OCI-LY3 (cell line): ENCODE results near the gene IL17REL.

Experiments
- H2AFZ ChIP-seq: fragments of 200-600, 300-600 bp; shearing (Covaris generic); 2 replicates; pipeline ENCODE4 v1.6.0; 2014; ENCODE audit warnings: antibody characterized with exemption, low read depth, low read length
- H3K27ac ChIP-seq: fragments of 200-600, 300-600 bp; sonication (generic); 2 replicates; pipeline ENCODE4 v1.5.1; 2014; ENCODE audit warnings: mild to moderate bottlenecking, low read length, moderate library complexity, mixed read lengths
- H3K27me3 ChIP-seq: fragments of 200-600, 300-600 bp; sonication (generic); 2 replicates; pipeline ENCODE4 v1.6.1; 2014; ENCODE audit warnings: low read depth, low read length, mixed read lengths
- H3K36me3 ChIP-seq: fragments of 200-600, 300-600 bp; sonication (generic); replicated peaks from 2 replicates; pipeline ENCODE3; 2014; ENCODE audit warnings: low read depth, low read length, mixed read lengths
- H3K4me1 ChIP-seq: fragments of 300-600, 200-600 bp; sonication (generic); 2 replicates; pipeline ENCODE4 v1.6.1; 2014; ENCODE audit warnings: low read length, mixed read lengths
- H3K4me2 ChIP-seq: fragments of 200-600, 300-600 bp; sonication (generic); 2 replicates; pipeline ENCODE4 v1.6.1; 2014; ENCODE audit warnings: low read length, mixed read lengths
- H3K4me3 ChIP-seq: fragments of 300-600, 200-600 bp; sonication (generic); 2 replicates; pipeline ENCODE4 v1.5.1; 2014; ENCODE audit warnings: antibody characterized with exemption, mild to moderate bottlenecking, low read length, moderate library complexity
- H3K79me2 ChIP-seq: fragments of 300-600, 200-600 bp; shearing (Covaris generic); 2 replicates; pipeline ENCODE4 v1.6.1; 2014; ENCODE audit warnings: mild to moderate bottlenecking, low read length, mixed read lengths
- H3K9ac ChIP-seq: fragments of 300-600, 200-600 bp; shearing (Covaris generic); 2 replicates; pipeline ENCODE4 v1.6.0; 2014; ENCODE audit warnings: mild to moderate bottlenecking, low read length, moderate library complexity
- H3K9me3 ChIP-seq: fragments of 200-600, 300-600 bp; shearing (Covaris generic); 2 replicates; pipeline ENCODE4 v1.6.1; 2014; ENCODE audit warnings: low read length, mixed read lengths; ENCODE audit not compliant: insufficient read depth
- H4K20me1 ChIP-seq: fragments of 200-600, 300-600 bp; sonication (generic); 2 replicates; pipeline ENCODE4 v1.6.1; 2016; ENCODE audit warnings: low read length, mixed read lengths; ENCODE audit not compliant: insufficient read depth
- EZH2phosphoT487 ChIP-seq: fragments of 200-600 bp; shearing (Covaris generic); IDR thresholded peaks from 2 replicates; pipeline ENCODE4 v1.6.1; 2018; ENCODE audit warnings: antibody characterized with exemption, mixed run types, low read depth
- TF ChIP-seq, protein P1 (sequence below): fragments of 200-600, 300-600 bp; sonication (generic); IDR thresholded peaks from 2 replicates; pipeline ENCODE4 v1.5.1; 2014; ENCODE audit warnings: antibody characterized with exemption, low read length, low read depth

IL17REL gene

DNA sequence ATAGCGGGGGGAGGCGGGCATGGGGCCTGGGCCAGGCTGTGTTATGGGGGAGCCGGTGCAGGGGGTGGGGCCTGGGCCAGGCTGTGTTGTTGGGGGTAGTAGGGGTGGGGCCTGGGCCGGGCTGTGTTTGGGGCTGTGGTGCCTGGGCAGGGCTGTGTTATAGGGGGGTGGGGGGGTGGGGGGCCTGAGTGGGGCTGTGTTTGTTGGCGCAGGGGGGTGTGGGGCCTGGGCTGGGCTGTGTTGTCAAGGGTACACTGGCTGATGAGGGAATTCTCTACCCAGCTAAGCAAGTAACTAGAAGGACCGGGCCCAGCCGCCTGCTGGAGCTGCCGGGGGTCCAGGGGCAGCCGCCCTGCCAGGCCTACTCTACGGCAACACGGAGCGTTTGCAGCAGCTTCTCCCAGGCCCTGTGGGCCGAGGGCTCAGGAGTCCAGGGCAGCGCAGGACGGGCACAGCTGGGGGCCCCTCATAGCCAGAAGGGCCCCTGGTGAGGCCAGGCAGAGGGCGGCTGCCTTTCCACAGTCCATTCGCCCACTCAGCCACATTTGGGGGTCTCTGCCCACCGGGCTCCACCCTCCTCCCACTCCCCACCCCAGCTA, 62.1 kb downstream of the IL17REL start:
- Histone ChIP-seq H3K36me3 (no peaks in the 10 kb centered on the region), H3K79me2 (no peaks in the 10 kb centered on the region), H3K27me3 (no peaks in the 10 kb centered on the region), H4K20me1 (no peaks in the 10 kb centered on the region), H3K9ac (no peak overlapping the region), H3K4me2 (peak overlapping the region; percentile 40), H3K27ac (no peak overlapping the region), H3K9me3 (no peaks in the 10 kb centered on the region), H3K4me1 (peaks cover 14% of the 10 kb centered on the region), H3K4me3 (no peak overlapping the region), H2AFZ (no peak overlapping the region)
- TF ChIP-seq EZH2phosphoT487 = no peak
- TF ChIP-seq, protein P1, sequence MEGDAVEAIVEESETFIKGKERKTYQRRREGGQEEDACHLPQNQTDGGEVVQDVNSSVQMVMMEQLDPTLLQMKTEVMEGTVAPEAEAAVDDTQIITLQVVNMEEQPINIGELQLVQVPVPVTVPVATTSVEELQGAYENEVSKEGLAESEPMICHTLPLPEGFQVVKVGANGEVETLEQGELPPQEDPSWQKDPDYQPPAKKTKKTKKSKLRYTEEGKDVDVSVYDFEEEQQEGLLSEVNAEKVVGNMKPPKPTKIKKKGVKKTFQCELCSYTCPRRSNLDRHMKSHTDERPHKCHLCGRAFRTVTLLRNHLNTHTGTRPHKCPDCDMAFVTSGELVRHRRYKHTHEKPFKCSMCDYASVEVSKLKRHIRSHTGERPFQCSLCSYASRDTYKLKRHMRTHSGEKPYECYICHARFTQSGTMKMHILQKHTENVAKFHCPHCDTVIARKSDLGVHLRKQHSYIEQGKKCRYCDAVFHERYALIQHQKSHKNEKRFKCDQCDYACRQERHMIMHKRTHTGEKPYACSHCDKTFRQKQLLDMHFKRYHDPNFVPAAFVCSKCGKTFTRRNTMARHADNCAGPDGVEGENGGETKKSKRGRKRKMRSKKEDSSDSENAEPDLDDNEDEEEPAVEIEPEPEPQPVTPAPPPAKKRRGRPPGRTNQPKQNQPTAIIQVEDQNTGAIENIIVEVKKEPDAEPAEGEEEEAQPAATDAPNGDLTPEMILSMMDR = no peak

- Histone ChIP-seq H3K4me1 (peaks cover 18% of the 10 kb centered on the region), H3K4me2 (no peak overlapping the region), H3K79me2 (no peaks in the 10 kb centered on the region), H3K9me3 (no peaks in the 10 kb centered on the region), H2AFZ (no peak overlapping the region), H3K4me3 (no peak overlapping the region), H3K36me3 (no peaks in the 10 kb centered on the region), H4K20me1 (no peaks in the 10 kb centered on the region), H3K27me3 (no peaks in the 10 kb centered on the region), H3K9ac (no peak overlapping the region), H3K27ac (no peak overlapping the region)
- no peak for TF ChIP-seq EZH2phosphoT487
- TF ChIP-seq, protein P1 = no peak
These were observed 62.7 kb downstream of the IL17REL start for GRCh38 chr22:49949914-49950292.

- Histone ChIP-seq H3K9ac (no peak overlapping the region), H3K27ac (no peak overlapping the region), H3K4me2 (no peak overlapping the region)
These were observed 63.3 kb downstream of the IL17REL start for GRCh38 chr22:49948958-49949913.

More at GRCh38 chr22:49948958-49949913, 63.3 kb downstream of the IL17REL start:
- no peaks in the 10 kb centered on the region for H3K36me3 ChIP-seq
- TF ChIP-seq, protein P1 = no peak
- TF ChIP-seq EZH2phosphoT487 = no peak
- no peaks in the 10 kb centered on the region for H3K79me2 ChIP-seq
- H2AFZ ChIP-seq = no peak overlapping the region
- no peaks in the 10 kb centered on the region for H4K20me1 ChIP-seq
- H3K4me1 ChIP-seq = peaks cover 24% of the 10 kb centered on the region
- no peaks in the 10 kb centered on the region for H3K9me3 ChIP-seq
- no peak overlapping the region for H3K4me3 ChIP-seq
- H3K27me3 ChIP-seq = no peaks in the 10 kb centered on the region
